ENCODE data around the gene TANC2. TPM values are rescaled to one million over a fixed set of nuclear protein-coding genes. Genes with fewer than 3 reads are reported as not detected.

Gene TANC2
- total RNA-seq, result 73.9 TPM
- polyA plus RNA-seq (ENCODE audit: insufficient read depth, low read depth, low replicate concordance), result 3.2 TPM
- long read RNA-seq, donor 1, result 0 reads
- long read RNA-seq, donor 2, result 0 reads
- long read RNA-seq, donor 3, result 0 reads
- long read RNA-seq, donor 4, result 0 reads
- long read RNA-seq, donor 5, result 0 reads
- long read RNA-seq, donor 6, result 0 reads
- long read RNA-seq, donor 7, partial matches to known transcripts, result 1 of 16 reads
- long read RNA-seq, donor 7, other reads (novel, unspliced or antisense), result 15 of 16 reads
- long read RNA-seq, donor 8, result 0 reads
- long read RNA-seq, donor 9, result 0 reads
- long read RNA-seq, donor 10, result 0 reads

GRCh38 chr17:62965686-62966425 lies at the start of gene TANC2:
Gene TANC2 (plus strand): TSS chr17:62966235. CDS start chr17:63009560, 43,325 bp downstream.
- TF ChIP-seq CTCF (IDR thresholded peaks at IDR 0.05; ENCODE audit: borderline replicate concordance, extremely low read depth, insufficient read depth), result no peak
- Histone ChIP-seq H3K4me3 (ENCODE audit: low read length in 3 of 3) (peak within 1 kb of the TSS; percentile 84 to 88 (median 88)), H3K9me3 (ENCODE audit: control insufficient read depth in 2 of 3, insufficient read depth in 1 of 3, low read length in 3 of 3) (no peaks in the 10 kb centered on the region), H3K27ac (ENCODE audit: low read depth in 2 of 2, low read length in 2 of 2) (peak within 1 kb of the TSS; percentile 75), H3K9ac (ENCODE audit: low read length in 3 of 3) (peak within 1 kb of the TSS; percentile 74 to 83 (median 78)), H3K36me3 (ENCODE audit: control insufficient read depth in 2 of 3, insufficient read depth in 3 of 3, low read length in 3 of 3) (no peaks in the 10 kb centered on the region), H3K4me1 (ENCODE audit: control insufficient read depth in 2 of 3, insufficient read depth in 2 of 3, low read depth in 1 of 3, low read length in 3 of 3) (peaks cover 0 to 8% (median 3%) of the 10 kb centered on the region in 3 donors), H3K27me3 (ENCODE audit: control insufficient read depth, insufficient read depth, low read length) (no peaks in the 10 kb centered on the region)
- intact Hi-C loops (cut with DNase I), result loop anchor here (10.0 kb wide), 1 partner anchor 261 kb away; no protein-coding TSS in a partner anchor
- FAIRE-seq (no peak), DNase-seq (peak; percentile 91 to 95 (median 94))

GRCh38 chr17:62916684-62917571 lies 49.1 kb upstream of the TANC2 start:
- FAIRE-seq (no peak), DNase-seq (peak in 2 of 5 donors; percentile 30 to 36)
- no peaks in the 10 kb centered on the region for H3K4me1 ChIP-seq (ENCODE audit: control insufficient read depth in 2 of 3, insufficient read depth in 2 of 3, low read depth in 1 of 3, low read length in 3 of 3)
- no peaks in the 10 kb centered on the region for H3K36me3 ChIP-seq (ENCODE audit: control insufficient read depth in 2 of 3, insufficient read depth in 3 of 3, low read length in 3 of 3)
- no peaks in the 10 kb centered on the region for H3K27me3 ChIP-seq (ENCODE audit: control insufficient read depth, insufficient read depth, low read length)
- no peak for TF ChIP-seq CTCF (IDR thresholded peaks at IDR 0.05; ENCODE audit: borderline replicate concordance, extremely low read depth, insufficient read depth)
- no peak overlapping the region for H3K27ac ChIP-seq (ENCODE audit: low read depth in 2 of 2, low read length in 2 of 2)
- no peak overlapping the region for H3K9ac ChIP-seq (ENCODE audit: low read length in 3 of 3)
- H3K9me3 ChIP-seq (ENCODE audit: control insufficient read depth in 2 of 3, insufficient read depth in 1 of 3, low read length in 3 of 3), result no peaks in the 10 kb centered on the region
- no peak overlapping the region for H3K4me3 ChIP-seq (ENCODE audit: low read length in 3 of 3)
- intact Hi-C loops (cut with DNase I), result no loop called here

- FAIRE-seq, result no peak
Measured at GRCh38 chr17:62919388-62919787, 46.6 kb upstream of the TANC2 start.

More at GRCh38 chr17:62919388-62919787, 46.6 kb upstream of the TANC2 start:
- DNase-seq, result peak in 2 of 5 donors; percentile 44 to 58
- intact Hi-C loops (cut with DNase I), result no loop called here
- no peaks in the 10 kb centered on the region for H3K27me3 ChIP-seq (ENCODE audit: control insufficient read depth, insufficient read depth, low read length)
- H3K9me3 ChIP-seq (ENCODE audit: control insufficient read depth in 2 of 3, insufficient read depth in 1 of 3, low read length in 3 of 3), result no peaks in the 10 kb centered on the region
- no peak overlapping the region for H3K27ac ChIP-seq (ENCODE audit: low read depth in 2 of 2, low read length in 2 of 2)
- H3K4me1 ChIP-seq (ENCODE audit: control insufficient read depth in 2 of 3, insufficient read depth in 2 of 3, low read depth in 1 of 3, low read length in 3 of 3), result no peaks in the 10 kb centered on the region
- H3K4me3 ChIP-seq (ENCODE audit: low read length in 3 of 3), result no peak overlapping the region
- no peak for TF ChIP-seq CTCF (IDR thresholded peaks at IDR 0.05; ENCODE audit: borderline replicate concordance, extremely low read depth, insufficient read depth)
- no peaks in the 10 kb centered on the region for H3K36me3 ChIP-seq (ENCODE audit: control insufficient read depth in 2 of 3, insufficient read depth in 3 of 3, low read length in 3 of 3)
- no peak overlapping the region for H3K9ac ChIP-seq (ENCODE audit: low read length in 3 of 3)
